Uterus (tissue), 4 donors: Measurements from ENCODE around the gene STAT2. TPM values are rescaled to one million over a fixed set of nuclear protein-coding genes. Genes with fewer than 3 reads are reported as not detected.
A peak's percentile ranks its signal among the peaks of the same experiment; 100 is the strongest.
"Not testable (repeated sequence)": the region's sequence is repeated elsewhere in the genome, so short reads cannot be mapped to it uniquely, and the experiment has no call there.

ENCODE experiments used
- DNase-seq, 2 donors: peaks; one replicate each; pipeline ENCODE4 v3.0.0-alpha.2; 2019 to 2020
- H3K27ac ChIP-seq, 2 donors: fragments of 200-600 bp; sonication (generic); 1 replicate in 1 of 2; 2 replicates in 1 of 2; pipeline ENCODE4 v1.5.1; 2016 to 2018
- H3K27me3 ChIP-seq, 2 donors: fragments of 200-600 bp; sonication (generic); one replicate each; pipeline ENCODE4 v1.5.1; 2018 to 2019; ENCODE audit warnings: control low read depth in 1 of 2
- H3K36me3 ChIP-seq, 2 donors: fragments of 200-600 bp; sonication (generic); one replicate each; pipeline ENCODE4 v1.5.1; 2019; ENCODE audit warnings: control low read depth in 1 of 2
- H3K4me1 ChIP-seq, 2 donors: fragments of 200-600 bp; sonication (generic); one replicate each; pipeline ENCODE4 v1.5.1; 2018 to 2019; ENCODE audit warnings: control low read depth in 1 of 2
- H3K4me3 ChIP-seq, 2 donors: fragments of 200-600 bp; sonication (generic); 1 replicate in 1 of 2; 2 replicates in 1 of 2; pipeline ENCODE4 v1.5.1; 2018 to 2019; ENCODE audit warnings: mild to moderate bottlenecking in 1 of 2
- H3K9me3 ChIP-seq, 2 donors: fragments of 200-600 bp; sonication (generic); one replicate each; pipeline ENCODE4 v1.5.1; 2019; ENCODE audit warnings: control low read depth in 1 of 2
- CTCF ChIP-seq, 4 experiments: fragments of 200-600 bp in 2 of 4; fragments of 450-650 bp in 2 of 4; sonication (generic) in 2 of 4; IDR thresholded peaks; one replicate each; pipeline ENCODE4 v1.5.1; 2016 to 2019; ENCODE audit warnings: antibody characterized with exemption in 4 of 4, mild to moderate bottlenecking in 2 of 4, moderate library complexity in 1 of 4
- POLR2A ChIP-seq, 2 donors: fragments of 450-650 bp; IDR thresholded peaks; one replicate each; pipeline ENCODE4 v1.6.1; 2016; ENCODE audit warnings: antibody characterized with exemption in 2 of 2, mild to moderate bottlenecking in 1 of 2, moderate library complexity in 1 of 2
- intact Hi-C: fragments of 100-400 bp; cut with DNase I; formaldehyde crosslinking; loops from one replicate; pipeline ENCODE4 v1.15.1; 2023; ENCODE audit warnings: low total_unique reads
- total RNA-seq, 4 donors: library from RNA; depleted of rRNA in 3 of 4; stranded (reverse); fragments of >200 nt in 3 of 4; gene quantifications; one replicate each; pipeline versions ENCODE4 v1.1.0 to v1.2.4, GENCODE V29; 2014 to 2023
- donor health status: DM: yes; HTN: yes; CAD: no.

The STAT2 gene
- total RNA-seq, 4 donors from 2014 or later: 63.2 to 173 (median 122) TPM

- no peak for DNase-seq
- H3K27me3 ChIP-seq: no peaks in the 10 kb centered on the region
- H3K9me3 ChIP-seq: no peaks in the 10 kb centered on the region
- intact Hi-C loops: no loop called here
- H3K36me3 ChIP-seq: no peaks in the 10 kb centered on the region
- H3K4me3 ChIP-seq: no peak overlapping the region
- no peak for TF ChIP-seq POLR2A (IDR thresholded peaks at IDR 0.05)
- TF ChIP-seq CTCF (IDR thresholded peaks at IDR 0.05): no peak
- H3K4me1 ChIP-seq: peaks cover 0 to 4% of the 10 kb centered on the region in 2 donors
- no peak overlapping the region for H3K27ac ChIP-seq
Measured at GRCh38 chr12:56361487-56362129, 1.7 kb upstream of the STAT2 start.

- peak overlapping the region; percentile 72 to 81 for H3K4me3 ChIP-seq
- H3K4me1 ChIP-seq: peaks cover 0 to 4% of the 10 kb centered on the region in 2 donors
- H3K9me3 ChIP-seq: no peaks in the 10 kb centered on the region
- no peaks in the 10 kb centered on the region for H3K36me3 ChIP-seq
- peak overlapping the region; percentile 85 to 87 for H3K27ac ChIP-seq
- DNase-seq: no peak
- TF ChIP-seq CTCF (IDR thresholded peaks at IDR 0.05) (no peak), POLR2A (IDR thresholded peaks at IDR 0.05) (peak in 1 of 2 donors; percentile 20)
- no peaks in the 10 kb centered on the region for H3K27me3 ChIP-seq
- intact Hi-C loops: no loop called here
Measured at GRCh38 chr12:56358836-56359532, 923 bp downstream of the STAT2 start.

GRCh38 chr12:56351325-56351724, 8.6 kb downstream of the STAT2 start:
- Histone ChIP-seq H3K4me1 (no peaks in the 10 kb centered on the region), H3K27me3 (no peaks in the 10 kb centered on the region), H3K9me3 (no peaks in the 10 kb centered on the region), H3K27ac (no peak overlapping the region), H3K36me3 (no peaks in the 10 kb centered on the region), H3K4me3 (no peak overlapping the region)
- DNase-seq: no peak
- TF ChIP-seq POLR2A (IDR thresholded peaks at IDR 0.05) (no peak), CTCF (IDR thresholded peaks at IDR 0.05) (no peak)
- intact Hi-C loops: no loop called here

GRCh38 chr12:56350662-56351061, 9.2 kb downstream of the STAT2 start:
- TF ChIP-seq CTCF (IDR thresholded peaks at IDR 0.05) (no peak), POLR2A (IDR thresholded peaks at IDR 0.05) (no peak)
- Histone ChIP-seq H3K9me3 (no peaks in the 10 kb centered on the region), H3K36me3 (no peaks in the 10 kb centered on the region), H3K27ac (no peak overlapping the region), H3K4me1 (no peaks in the 10 kb centered on the region), H3K4me3 (no peak overlapping the region), H3K27me3 (no peaks in the 10 kb centered on the region)
- intact Hi-C loops: no loop called here
- DNase-seq: no peak

GRCh38 chr12:56348776-56349175, 11.1 kb downstream of the STAT2 start:
- no peak for DNase-seq
- H3K27ac ChIP-seq: no peak overlapping the region

GRCh38 chr12:56347255-56347654, 12.7 kb downstream of the STAT2 start:
- H3K9me3 ChIP-seq, intact Hi-C loops, DNase-seq, H3K36me3 ChIP-seq, H3K4me3 ChIP-seq, H3K27ac ChIP-seq, H3K4me1 ChIP-seq, H3K27me3 ChIP-seq: not testable (repeated sequence)

More at GRCh38 chr12:56348776-56349175, 11.1 kb downstream of the STAT2 start:
- Histone ChIP-seq H3K4me3 (no peak overlapping the region), H3K36me3 (no peaks in the 10 kb centered on the region), H3K9me3 (no peaks in the 10 kb centered on the region), H3K27me3 (no peaks in the 10 kb centered on the region), H3K4me1 (no peaks in the 10 kb centered on the region)
- intact Hi-C loops: no loop called here
- no peak for TF ChIP-seq CTCF (IDR thresholded peaks at IDR 0.05)
- TF ChIP-seq POLR2A (IDR thresholded peaks at IDR 0.05): no peak
